GM23248 (cell line): Measurements from ENCODE around the gene SLC12A4.

ENCODE experiments used
- EZH2 ChIP-seq: fragments of 200-600 bp; sonication (generic); IDR thresholded peaks from 2 replicates; pipeline ENCODE4 v1.6.1; 2018; ENCODE audit warnings: antibody characterized with exemption, mild to moderate bottlenecking; ENCODE audit not compliant: insufficient read depth, poor library complexity, severe bottlenecking
- EZH2phosphoT487 ChIP-seq: fragments of 200-600 bp; sonication (generic); IDR thresholded peaks from 2 replicates; pipeline ENCODE4 v1.6.1; 2018; ENCODE audit warnings: antibody characterized with exemption, moderate library complexity, mild to moderate bottlenecking, low read depth; ENCODE audit not compliant: insufficient read depth

DNA sequence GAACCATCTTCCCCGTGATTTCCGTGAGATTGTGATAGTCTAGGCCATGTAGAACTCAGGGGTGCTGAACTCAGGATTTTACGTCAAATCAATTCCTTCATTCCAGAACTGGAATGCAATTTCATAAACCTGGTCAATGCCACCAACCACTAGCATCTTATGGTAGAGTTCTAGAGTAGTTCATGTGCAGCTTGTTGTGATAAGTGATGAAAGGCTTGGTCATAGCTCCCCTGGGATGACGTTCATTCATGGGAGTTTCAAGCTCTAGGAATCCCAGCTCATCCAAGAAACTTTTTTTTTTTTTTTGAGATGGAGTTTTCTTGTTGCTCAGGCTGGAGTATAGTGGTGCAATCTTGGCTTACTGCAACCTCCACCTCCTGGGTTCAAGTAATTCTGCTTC lies 34.6 kb upstream of the SLC12A4 start:
- TF ChIP-seq EZH2 (no peak), EZH2phosphoT487 (no peak)
